ENCODE results near the gene PRPSAP1.

The PRPSAP1 gene

GRCh38 chr17:76383546-76384221 lies 30.0 kb upstream of the PRPSAP1 start:
- DNase-seq (ENCODE audit: low spot score), result peak; percentile 27

DNA sequence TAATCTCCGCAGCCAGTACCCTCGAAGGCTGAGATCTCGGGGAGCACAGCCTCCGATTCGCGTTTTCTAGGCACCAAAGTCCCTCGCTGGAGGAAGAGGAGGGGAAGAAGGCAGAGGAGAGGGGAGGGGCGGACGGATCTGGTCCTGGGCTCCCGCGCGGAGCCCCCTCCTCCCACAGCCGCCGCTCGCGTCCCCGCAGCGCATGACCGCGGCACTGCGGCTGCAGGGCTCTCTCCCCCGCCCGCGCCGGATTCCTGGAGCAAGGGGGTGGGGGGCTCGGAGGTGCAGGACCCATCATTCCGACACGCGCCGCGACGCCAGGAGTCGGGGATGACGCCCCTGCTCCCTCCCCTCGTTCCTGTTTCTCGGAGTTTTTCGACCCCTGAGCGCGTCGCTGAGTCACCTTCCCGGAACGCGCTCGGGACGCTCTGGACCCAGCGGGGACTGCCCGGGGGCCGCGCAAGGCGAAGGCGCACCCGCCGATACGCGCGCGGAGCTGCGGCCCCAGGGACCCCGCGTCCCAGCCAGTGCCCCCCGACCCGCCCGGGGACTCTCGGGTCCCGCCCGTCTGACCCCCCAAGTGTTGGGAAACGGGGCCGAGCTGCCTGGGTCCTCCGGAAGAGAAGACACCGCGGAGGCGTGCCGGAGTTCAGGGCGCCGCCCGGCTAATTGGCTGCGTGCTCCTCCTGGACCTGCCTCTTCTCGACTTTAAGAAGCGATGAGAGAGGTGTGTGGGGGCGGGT lies 29.3 kb upstream of the PRPSAP1 start:
- DNase-seq (ENCODE audit: low spot score), result peak; percentile 68

- no peak for DNase-seq (ENCODE audit: low spot score)
These were observed 28.7 kb upstream of the PRPSAP1 start for GRCh38 chr17:76382351-76382802.

DNA sequence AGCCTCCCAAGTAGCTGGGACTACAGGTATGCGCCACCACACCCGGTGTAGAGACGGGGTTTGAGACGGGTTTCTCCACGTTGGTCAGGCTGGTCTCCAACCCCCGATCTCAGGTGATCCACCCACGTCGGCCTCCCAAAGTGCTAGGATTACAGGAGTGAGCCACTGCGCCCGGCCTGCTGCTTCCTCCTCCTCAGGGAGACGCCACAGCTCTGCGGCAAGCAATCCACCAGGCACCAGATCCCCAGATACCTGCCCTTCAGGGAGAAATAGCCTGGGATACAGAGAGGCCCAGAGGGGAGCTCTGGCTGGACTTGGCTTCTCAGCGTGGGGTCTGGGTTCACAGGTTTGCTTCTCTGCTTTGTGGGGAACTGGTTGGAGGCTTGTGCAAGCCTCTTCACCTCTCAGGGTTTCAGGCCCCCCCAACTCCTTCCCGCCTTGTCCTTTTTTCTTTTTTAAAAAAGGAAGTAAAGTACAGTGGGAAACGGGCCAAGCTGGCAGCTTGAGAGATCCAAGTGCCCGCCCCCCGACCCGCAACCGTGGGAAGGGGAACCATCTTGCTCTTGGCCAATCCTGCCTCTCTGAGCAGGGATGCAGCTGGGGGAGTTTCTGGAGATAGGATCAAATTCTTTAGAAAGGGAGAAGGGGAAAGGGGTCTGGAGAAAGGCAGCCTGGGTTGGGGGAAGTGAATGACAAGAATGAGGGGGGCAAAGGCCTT lies 28.1 kb upstream of the PRPSAP1 start:
- DNase-seq (ENCODE audit: low spot score), result no peak

DNA sequence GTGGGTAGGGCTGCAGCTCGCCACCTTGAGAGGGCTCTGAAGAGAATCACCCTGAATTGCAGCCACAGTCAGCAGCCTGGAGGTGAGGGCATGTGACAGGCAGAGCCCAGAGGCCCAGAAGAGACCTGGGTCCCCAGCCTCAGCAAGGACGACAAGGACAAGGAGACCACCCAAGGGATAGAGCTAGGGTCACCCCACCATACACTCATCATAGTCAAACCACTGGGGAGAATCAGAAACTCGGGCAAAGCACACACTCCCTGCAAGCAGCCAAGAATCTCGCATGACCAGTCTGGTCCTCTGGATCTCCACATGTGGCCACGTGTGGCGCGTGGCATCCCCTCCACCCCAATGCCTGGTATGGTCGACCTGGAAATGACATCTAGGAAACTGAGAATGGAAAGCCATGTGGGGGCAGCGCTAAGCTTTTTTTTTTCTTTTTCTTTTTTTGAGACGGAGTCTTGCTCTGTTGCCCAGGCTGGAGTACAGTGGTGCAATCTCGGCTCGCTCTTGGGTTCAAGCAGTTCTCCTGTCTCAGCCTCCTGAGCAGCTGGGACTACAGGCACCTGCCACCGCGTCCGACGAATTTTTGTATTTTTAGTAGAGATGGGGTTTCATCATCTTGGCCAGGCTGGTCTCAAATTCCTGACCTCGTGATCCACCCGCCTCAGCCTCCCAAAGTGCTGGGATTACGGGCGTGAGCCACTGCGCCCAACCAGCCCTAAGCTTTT lies 26.1 kb upstream of the PRPSAP1 start:
- DNase-seq (ENCODE audit: low spot score), result no peak

DNA sequence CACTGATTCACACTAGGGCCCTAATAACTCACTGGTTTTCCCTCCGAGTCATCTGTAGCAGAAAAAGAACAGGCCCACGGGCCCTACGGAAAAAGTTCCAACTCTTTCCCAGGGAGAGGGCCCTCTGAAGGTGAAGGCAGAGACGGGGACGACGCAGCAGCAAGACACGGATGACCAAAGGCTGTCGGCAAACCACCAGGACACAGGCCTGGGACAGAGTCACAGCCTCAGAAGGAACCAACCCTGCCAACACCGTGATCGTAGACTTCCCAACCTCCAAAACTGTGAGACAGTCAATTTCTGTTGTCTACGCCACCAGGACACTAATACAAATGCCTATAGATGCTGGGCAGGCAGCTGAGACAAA lies 25.5 kb upstream of the PRPSAP1 start:
- DNase-seq (ENCODE audit: low spot score), result no peak

- DNase-seq (ENCODE audit: low spot score), result no peak
These were observed 25.0 kb upstream of the PRPSAP1 start for GRCh38 chr17:76378548-76379274.

DNA sequence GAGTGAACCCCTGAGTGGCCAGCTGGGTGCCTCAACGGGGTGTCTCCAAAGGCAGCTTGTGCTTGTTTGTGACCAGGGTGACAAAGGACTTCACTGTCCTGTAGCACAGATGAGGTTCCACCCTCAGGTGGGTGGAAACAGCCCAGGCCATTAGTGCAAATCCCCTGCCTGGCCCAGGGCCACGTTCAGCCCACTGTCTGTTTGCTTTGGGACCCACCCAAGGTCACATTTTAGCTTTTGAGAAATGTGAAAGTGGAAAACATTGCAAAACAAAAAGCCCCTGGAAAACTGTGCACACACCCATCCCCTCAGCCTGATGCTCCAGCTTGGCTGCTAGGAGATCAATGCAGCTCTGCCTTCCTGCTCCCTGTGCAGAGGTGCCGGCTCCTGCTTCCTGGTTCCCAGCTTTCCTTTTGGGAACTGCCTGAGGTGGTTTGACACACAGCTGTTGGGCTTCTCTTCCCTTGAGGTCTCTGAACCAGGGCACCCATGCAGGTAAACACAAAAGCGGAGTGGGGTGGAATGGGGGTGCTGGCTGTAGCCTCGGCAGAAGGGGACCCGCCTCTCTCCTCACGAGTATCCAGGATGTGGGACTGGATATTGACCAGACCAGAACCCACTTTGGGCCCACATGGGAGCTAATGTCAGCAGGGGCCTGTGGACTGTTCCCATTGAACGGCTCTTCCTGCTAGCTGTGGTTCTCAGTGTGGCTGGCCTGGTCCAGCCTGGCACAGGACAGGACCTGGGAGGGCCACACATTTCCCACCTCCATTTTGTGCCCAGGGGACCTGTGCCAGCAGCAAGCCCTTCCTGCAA lies 22.8 kb upstream of the PRPSAP1 start:
- no peak for DNase-seq (ENCODE audit: low spot score)

- no peak for DNase-seq (ENCODE audit: low spot score)
These were observed 18.2 kb upstream of the PRPSAP1 start for GRCh38 chr17:76371656-76372628.

GRCh38 chr17:76370261-76370993 lies 16.7 kb upstream of the PRPSAP1 start:
- DNase-seq (ENCODE audit: low spot score), result no peak

GRCh38 chr17:76369804-76370203 lies 16.1 kb upstream of the PRPSAP1 start:
- DNase-seq (ENCODE audit: low spot score), result no peak

GRCh38 chr17:76369379-76369778 lies 15.7 kb upstream of the PRPSAP1 start:
- no peak for DNase-seq (ENCODE audit: low spot score)

GRCh38 chr17:76368545-76368944 lies 14.8 kb upstream of the PRPSAP1 start:
- no peak for DNase-seq (ENCODE audit: low spot score)

DNA sequence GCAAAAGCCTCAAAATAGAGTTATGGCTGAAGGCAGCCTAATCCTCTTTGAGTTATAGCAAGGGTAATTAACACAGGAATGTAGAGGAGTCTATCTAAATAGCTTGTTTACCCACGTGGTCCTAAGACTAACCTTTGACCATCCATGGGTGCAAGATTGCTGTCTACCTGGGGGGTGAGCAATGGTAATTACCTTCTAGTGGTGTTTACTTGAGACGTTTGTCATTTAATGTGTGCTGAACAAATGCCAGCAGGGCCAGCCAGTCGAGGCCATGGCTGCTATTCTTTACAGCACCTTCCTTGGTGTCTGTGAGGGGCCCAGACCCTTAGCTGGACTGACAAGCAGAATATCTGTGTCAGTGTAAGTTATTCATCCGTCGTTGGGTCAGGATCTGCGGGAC lies 13.9 kb upstream of the PRPSAP1 start:
- DNase-seq (ENCODE audit: low spot score), result peak; percentile 66

DNA sequence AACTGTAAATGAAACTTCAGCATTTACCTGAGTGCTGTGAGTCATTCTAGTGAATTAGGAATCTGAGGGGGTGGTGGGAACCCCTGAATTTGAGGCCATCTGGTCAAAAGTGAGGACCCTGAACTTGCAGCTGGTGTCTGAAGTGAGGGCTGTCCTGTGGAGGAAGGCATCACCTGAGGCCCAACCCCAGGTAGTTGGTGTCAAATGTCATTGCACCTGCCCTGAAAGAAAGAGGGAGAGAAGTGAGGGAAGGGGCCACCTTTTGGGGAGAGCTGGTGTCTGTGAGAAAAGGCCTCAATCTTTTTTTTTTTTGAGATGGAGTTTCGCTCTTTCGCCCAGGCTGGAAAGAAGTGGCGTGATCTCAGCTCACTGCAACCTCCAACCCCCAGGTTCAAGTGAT lies 12.5 kb upstream of the PRPSAP1 start:
- DNase-seq (ENCODE audit: low spot score), result no peak

DNA sequence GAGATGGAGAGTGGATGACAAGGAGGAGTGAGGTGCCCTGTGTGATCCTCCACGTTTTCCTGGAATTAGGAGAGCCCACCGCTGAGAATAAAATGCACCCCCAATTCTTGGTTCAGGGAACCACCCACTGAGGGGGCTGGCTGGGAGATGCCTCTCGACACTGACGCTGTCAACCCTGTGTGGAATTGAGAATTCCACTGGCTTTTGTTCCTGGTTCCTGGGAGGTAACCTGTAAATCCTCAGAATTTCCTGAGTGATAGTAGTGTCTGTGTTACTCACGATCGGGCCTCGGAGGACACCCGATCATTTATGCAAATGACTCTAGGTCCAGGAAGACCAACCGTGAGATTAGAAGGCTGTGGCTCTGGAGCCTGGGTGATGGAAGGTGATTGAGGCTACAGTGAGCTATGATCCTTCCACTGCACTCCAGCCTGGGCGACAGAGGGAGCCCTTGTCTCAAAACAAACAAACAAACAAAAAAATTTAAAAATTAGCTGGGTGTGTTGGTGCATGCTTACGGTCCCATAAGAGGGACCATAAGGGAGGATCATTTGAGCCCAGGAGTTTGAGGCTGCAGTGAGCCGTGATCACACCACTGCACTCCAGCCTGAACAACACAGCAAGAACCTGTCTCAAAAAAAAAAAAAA lies 11.7 kb upstream of the PRPSAP1 start:
- DNase-seq (ENCODE audit: low spot score), result no peak

GRCh38 chr17:76363107-76363842 lies 9.6 kb upstream of the PRPSAP1 start:
- no peak for DNase-seq (ENCODE audit: low spot score)

DNA sequence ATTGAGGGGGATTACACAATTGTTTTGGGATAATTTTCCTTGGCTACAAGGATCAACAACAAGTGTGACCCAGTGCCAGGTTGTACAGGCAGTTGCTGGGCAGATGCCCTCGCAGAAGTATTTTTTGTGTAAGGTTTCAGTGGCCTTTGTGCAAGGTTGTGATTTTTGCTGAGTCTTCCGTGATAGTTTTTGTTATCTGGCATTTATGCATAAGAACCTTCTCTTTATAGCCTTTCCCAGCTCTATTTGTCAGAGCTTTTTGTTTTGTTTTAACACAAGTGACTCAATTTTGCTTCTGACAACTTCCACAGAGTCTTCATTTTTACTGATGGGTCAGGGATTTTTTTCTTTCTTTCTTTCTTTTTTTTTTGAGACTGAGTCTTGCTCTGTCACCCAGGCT lies 6.7 kb upstream of the PRPSAP1 start:
- no peak for DNase-seq (ENCODE audit: low spot score)

All from LoVo (cell line).